Astrocyte of the cerebellum (primary cell): Measurements from ENCODE around the gene TLR9.

ENCODE experiments used
- DNase-seq: peaks from one replicate; pipeline ENCODE4 v3.0.0-alpha.2; 2011; ENCODE audit warnings: low read depth
- H3K4me3 ChIP-seq: 2 replicates; pipeline ENCODE4 v1.5.1; 2011; ENCODE audit warnings: mild to moderate bottlenecking, low read depth, low read length, moderate library complexity
- in situ Hi-C: cut with HindIII; loops from 2 replicates; pipeline ENCODE4 v1.10.0; 2017; ENCODE audit warnings: low sequenced_read_pairs
- TF ChIP-seq, protein P1 (sequence below): IDR thresholded peaks from 2 replicates; pipeline ENCODE4 v1.5.1; 2012; ENCODE audit warnings: low read length, low read depth, moderate library complexity, mild to moderate bottlenecking; ENCODE audit errors: missing control alignments

The TLR9 gene

DNA sequence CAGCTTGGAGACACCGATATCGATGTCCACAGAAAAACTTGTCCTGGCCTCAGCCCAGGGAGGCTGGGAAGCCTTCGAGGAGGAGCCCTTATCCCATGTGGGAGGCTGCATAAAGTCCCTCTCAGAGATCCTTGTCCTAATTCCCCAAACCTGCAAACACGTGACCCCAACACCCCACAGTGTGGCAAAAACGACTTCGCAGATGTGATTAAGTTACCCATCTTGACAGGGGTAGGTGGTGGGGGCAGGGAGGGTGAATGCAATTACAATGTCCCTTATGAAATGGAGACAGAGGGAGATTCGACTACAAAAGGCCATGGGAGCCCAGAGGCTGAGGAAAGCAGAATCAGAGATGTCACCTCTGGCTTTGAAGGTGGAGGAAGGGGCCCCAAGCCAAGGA is 2.3 kb upstream of the TLR9 start:
- TF ChIP-seq, protein P1, sequence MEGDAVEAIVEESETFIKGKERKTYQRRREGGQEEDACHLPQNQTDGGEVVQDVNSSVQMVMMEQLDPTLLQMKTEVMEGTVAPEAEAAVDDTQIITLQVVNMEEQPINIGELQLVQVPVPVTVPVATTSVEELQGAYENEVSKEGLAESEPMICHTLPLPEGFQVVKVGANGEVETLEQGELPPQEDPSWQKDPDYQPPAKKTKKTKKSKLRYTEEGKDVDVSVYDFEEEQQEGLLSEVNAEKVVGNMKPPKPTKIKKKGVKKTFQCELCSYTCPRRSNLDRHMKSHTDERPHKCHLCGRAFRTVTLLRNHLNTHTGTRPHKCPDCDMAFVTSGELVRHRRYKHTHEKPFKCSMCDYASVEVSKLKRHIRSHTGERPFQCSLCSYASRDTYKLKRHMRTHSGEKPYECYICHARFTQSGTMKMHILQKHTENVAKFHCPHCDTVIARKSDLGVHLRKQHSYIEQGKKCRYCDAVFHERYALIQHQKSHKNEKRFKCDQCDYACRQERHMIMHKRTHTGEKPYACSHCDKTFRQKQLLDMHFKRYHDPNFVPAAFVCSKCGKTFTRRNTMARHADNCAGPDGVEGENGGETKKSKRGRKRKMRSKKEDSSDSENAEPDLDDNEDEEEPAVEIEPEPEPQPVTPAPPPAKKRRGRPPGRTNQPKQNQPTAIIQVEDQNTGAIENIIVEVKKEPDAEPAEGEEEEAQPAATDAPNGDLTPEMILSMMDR, result no peak
- H3K4me3 ChIP-seq, result no peak overlapping the region
- in situ Hi-C loops, result no loop called here
- DNase-seq, result no peak

DNA sequence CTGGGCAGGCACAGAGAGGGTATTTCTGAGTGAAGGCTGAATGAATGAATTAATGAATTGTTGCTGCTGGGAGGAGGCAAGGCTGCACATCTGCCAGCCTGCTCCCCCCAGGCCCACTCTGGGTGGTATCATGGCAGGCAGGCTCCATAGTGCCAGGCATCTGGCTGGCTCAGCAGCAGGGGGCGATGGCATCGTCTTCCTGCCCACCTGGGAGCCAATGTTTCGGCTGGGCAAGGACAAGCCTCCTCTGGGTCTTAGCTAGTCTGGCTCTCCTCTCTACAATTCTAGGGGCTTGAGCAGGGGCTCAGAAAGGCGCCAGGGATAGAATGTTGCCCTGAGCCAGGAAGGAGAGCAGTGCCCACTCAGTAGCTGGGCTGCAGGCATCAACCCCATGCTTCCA is 1.7 kb upstream of the TLR9 start:
- DNase-seq, result no peak
- TF ChIP-seq, protein P1, result no peak
- in situ Hi-C loops, result no loop called here
- no peak overlapping the region for H3K4me3 ChIP-seq

DNA sequence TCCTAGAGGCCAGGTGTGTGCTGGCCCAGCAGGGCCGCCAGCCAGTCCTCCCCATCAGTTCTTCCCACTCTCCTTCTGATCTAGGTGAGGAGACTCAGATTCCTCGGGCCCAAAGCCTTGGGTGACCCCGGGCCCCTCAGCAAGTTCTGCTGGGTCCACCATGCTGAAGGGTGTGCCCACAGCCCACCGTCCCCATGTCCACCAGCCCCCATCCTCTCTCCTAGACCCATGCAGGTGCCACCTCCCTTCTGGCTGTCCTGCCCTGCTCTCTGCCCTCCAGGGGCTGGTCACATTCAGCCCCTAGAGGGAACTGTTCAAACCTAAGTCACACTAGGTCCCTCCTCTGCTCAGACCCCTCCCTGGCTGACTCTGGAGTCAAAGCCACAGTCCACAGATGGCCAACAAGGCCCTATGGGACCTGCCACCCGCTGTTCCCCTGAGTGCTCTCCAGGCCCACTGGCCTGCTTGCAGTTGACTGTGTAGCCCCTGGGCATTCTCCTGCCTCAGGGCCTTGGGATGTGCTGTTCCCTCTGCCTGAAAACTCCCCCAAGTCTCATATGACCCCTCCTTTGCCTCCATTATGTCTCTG is 878 bp upstream of the TLR9 start:
- H3K4me3 ChIP-seq, result no peak overlapping the region
- in situ Hi-C loops, result no loop called here
- TF ChIP-seq, protein P1, result no peak
- no peak for DNase-seq

DNA sequence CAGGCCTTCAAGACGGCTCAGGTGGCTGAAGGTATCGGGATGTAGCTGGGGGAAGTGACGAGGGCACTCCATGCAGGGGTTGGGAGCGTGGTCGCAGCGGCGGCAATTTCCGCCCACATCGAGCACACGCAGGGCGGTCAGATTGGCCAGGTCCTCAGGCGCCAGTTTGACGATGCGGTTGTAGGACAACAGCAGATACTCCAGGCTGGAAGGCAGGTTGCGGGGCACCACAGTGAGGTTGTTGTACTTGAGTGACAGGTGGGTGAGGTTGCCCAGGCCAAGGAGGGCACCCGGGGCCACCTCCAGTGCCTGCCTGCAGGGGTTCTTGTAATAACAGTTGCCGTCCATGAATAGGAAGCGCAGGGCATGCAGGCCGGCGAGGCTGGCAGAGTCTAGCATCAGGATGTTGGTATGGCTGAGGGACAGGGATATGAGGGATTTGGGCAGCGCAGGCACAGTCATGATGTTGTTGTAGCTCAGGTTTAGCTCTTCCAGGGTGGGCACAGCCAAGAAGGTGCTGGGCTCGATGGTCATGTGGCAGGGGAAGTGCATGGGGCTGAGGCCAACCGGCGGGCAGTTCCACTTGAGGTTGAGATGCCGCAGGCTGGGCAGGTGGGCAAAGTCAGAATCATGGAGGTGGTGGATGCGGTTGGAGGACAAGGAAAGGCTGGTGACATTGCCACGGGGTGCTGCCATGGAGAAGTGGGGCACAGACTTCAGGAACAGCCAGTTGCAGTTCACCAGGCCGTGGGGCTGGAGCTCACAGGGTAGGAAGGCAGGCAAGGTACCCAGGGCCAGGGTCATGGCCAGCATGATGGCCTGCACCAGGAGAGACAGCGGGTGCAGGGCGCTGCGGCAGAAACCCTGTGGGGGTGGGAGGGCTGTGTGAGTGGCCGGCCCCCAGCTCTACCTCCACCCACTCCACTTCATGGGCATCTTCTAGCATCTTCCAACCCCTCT is 1.7 kb downstream of the TLR9 start:
- TF ChIP-seq, protein P1, result no peak
- DNase-seq, result no peak
- H3K4me3 ChIP-seq, result no peak overlapping the region
- in situ Hi-C loops, result loop anchor here (5.0 kb wide), 1 partner anchor 41 kb away; no protein-coding TSS in a partner anchor

DNA sequence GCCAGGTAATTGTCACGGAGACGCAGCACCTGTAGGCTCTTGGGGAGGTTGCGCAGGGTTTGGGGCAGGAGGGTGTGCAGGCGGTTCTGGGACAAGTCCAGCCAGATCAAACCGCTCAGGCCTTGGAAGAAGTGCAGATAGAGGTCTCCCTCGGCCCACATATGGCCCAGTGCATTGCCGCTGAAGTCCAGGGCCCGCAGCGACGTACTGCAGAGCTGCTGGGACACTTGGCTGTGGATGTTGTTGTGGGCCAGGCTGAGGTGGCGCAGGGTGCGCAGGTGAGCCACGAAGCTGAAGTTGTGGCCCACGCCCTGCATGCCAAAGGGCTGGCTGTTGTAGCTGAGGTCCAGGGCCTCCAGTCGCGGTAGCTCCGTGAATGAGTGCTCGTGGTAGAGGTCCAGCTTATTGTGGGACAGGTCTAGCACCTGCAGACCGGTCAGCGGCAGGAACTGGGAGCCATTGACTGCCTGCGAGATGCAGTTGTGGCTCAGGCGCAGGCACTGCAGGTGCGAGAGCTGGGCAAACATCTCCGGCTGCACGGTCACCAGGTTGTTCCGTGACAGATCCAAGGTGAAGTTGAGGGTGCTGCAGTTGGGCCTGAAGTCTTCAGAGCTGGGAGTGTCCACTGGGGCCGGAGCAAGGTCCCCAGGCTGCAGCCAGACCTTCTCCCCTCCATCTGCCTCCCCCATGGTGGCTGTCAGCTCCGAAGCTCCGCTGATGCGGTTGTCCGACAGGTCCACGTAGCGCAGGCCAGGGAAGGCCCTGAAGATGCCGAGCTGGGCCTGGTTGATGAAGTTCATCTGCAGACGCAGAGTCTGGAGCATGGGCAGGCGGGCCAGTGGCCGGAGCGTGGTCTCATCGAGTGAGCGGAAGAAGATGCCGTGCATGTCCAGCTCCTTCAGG is 2.9 kb downstream of the TLR9 start:
- in situ Hi-C loops, result loop anchor here (5.0 kb wide), 1 partner anchor 40 kb away; no protein-coding TSS in a partner anchor
- TF ChIP-seq, protein P1, result no peak
- DNase-seq, result no peak
- no peak overlapping the region for H3K4me3 ChIP-seq

DNA sequence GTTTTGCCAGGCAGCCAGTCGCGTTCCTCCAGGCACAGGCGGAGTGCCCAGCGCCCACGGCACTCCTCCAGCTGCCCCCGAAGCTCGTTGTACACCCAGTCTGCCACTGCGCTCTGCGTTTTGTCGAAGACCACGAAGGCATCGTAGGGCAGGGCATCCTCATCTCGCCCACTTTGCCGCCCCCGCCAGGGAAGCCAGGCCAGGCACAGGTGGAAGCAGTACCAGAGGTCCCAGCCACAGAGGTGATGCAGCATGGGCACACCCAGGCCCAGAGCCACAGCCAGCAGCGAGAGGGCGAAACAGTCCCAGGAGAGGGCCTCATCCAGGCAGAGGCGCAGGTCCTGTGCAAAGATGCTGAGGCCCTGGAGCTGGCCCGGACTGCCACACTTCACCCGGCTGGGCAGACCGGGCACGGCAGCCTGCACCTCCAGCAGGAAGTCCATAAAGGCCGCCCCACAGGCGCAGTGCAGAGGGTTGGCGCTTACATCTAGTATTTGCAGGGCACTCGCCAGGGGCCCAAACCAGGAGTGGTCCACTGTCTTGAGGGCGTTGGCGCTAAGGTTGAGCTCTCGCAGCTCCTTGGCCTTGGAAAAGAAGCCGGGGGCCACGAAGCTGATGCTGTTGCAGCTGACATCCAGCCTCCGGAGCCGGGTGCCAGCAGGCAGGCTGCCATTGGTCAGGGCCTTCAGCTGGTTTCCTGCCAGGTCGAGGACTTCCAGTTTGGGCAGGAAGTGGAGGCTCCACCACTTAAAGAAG is 3.7 kb downstream of the TLR9 start:
- no peak overlapping the region for H3K4me3 ChIP-seq
- no peak for DNase-seq
- TF ChIP-seq, protein P1, result no peak
- in situ Hi-C loops, result loop anchor here (5.0 kb wide), 1 partner anchor 39 kb away; no protein-coding TSS in a partner anchor
